ENCODE results near the gene CEACAM19.

DNA sequence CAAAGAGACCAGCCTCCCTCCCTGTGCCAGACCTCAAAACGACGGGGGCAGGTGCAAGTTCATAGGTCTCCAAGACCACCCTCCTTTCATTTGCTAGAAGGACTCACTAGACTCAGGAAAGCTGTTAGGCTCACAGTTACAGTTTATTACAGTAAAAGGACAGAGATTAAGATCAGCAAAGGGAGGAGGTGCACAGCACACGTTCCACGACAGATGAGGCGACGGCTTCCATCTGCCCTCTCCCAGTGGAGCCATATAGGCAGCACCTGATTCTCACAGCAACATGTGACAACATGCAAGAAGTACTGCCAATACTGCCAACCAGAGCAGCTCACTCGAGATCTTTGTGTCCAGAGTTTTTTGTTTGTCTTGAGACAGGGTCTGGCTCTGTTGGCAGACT is 9.4 kb upstream of the CEACAM19 start:
- no peak for TF ChIP-seq ZNF274 (IDR thresholded peaks at IDR 0.05; ENCODE audit: low read depth, low read length)
- TF ChIP-seq SUZ12 (IDR thresholded peaks at IDR 0.05; ENCODE audit: extremely low read depth, insufficient read depth, insufficient read length) = no peak
- no peak for TF ChIP-seq YY1 (IDR thresholded peaks at IDR 0.05; ENCODE audit: insufficient read depth, insufficient read length)

All from NT2/D1 (cell line).